ENCODE measurements around the gene CMTM4. TPM values are rescaled to one million over a fixed set of nuclear protein-coding genes. Genes with fewer than 3 reads are reported as not detected.
"Not testable (repeated sequence)": the region's sequence is repeated elsewhere in the genome, so short reads cannot be mapped to it uniquely, and the experiment has no call there.

The CMTM4 gene
- total RNA-seq, 1 experiment from 2014 or later, result 23.4 TPM

DNA sequence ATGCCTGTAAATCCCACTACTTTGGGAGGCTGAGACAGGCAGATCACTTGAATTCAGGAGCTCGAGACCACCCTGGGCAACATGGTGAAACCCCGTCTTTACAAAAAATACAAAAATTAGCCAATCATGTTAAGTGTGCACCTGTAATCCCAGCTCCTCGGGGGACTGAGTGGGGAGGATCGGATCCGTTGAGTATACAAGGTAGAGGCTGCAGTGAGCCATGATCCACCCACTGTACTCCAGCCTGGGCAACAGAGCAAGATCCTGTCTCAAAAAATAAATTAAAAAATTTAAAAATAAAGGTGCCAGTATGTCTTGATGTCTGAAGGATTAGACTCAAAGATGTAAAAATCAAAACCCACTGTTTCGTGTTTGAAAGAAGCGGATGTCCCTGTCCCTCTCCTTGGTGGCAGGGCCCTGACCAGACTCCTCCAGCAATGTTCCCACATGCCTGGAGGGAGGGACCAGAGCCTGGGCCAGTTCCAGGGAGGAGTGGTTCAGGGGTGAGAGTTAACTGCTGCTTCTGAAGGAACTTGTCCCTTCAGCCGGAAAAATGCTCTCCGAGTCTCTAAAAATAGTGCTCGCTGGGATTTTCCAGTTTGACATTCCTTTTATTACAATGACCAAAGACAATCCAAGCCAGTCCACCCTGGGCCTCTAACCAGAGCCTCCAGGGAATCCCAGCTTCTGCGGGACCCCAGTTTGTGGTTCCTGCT is 9.4 kb upstream of the CMTM4 start:
- DNase-seq (ENCODE audit: low spot score), result no peak

DNA sequence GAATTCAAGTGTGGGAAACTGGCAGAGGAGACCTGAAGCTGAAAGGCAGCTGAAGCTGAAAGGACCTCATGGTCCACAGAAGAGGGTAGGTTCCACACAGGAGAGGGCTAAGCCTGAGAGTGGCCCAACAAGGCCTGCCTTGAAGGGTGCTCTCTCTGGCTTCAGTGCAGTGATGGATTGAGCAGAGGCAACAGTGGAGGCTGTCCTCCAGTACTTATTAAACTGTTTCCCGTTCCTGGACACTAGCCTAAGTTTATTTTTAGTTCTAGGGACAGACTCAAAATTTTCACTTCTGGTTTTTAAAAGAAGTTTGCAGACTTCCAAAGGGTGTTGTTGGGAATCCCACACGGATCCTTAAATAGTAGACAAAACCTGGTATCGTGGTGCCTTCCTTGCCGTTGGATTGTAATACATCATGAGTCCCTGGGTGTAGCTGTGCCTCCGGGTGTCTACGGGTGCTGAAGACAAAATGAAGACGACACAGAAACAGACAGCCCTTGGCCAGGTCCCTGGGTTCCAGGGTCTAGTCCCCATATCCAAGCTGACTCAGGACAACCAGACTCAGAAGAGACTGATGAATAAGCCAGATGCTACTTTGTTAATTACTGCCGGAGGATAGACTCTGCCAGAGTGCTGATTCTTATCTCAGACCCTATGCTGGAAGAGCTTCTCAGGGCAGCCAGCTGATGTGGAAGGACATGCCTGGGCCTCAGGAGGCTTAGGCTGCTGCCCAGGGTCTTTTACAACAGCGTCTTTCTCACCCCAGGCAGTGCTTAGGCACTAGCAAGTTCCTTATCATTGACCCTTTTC is 7.1 kb upstream of the CMTM4 start:
- DNase-seq (ENCODE audit: low spot score), result no peak

DNA sequence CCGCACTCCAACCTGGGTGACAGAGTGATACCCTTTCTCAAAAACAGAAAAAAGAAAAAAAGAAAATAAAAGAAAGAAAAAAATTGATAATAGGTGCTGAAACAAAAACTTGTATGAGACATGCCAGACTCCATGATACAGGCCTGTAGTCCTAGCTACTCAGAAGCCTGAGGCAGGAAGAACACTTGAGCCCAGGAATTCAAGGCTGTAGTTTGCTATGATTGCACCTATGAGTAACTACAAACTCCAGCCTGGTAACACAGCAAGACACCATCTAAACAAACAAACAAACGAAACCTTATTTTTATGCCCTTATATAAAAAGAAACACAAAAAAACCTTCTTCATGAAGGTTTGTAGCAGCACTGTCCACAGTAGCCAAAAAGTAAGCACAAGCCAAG is 5.0 kb upstream of the CMTM4 start:
- no peak for DNase-seq (ENCODE audit: low spot score)

GRCh38 chr16:66701026-66701425 is 4.5 kb upstream of the CMTM4 start:
- no peak for DNase-seq (ENCODE audit: low spot score)

- DNase-seq (ENCODE audit: low spot score), result no peak
These were observed 3.4 kb upstream of the CMTM4 start for GRCh38 chr16:66699898-66700297.

DNA sequence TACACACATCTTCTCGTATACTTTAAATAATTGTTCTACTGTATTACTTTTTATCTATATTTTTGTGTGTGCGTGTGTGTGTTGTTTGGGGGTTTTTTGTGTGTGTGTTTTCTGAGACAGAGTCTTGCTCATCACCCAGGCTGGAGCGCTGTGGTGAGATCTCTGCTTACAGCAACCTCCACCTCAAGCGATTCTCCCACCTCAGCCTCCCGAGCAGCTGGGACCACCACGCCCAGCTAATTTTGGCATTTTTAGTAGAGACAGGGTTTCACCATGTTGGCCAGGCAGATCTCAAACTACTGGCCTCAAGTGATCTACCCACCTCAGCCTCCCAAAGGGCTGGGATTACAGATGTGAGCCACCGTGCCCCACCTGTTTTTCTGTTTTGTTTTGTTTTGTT is 1.5 kb upstream of the CMTM4 start:
- no peak for DNase-seq (ENCODE audit: low spot score)

DNA sequence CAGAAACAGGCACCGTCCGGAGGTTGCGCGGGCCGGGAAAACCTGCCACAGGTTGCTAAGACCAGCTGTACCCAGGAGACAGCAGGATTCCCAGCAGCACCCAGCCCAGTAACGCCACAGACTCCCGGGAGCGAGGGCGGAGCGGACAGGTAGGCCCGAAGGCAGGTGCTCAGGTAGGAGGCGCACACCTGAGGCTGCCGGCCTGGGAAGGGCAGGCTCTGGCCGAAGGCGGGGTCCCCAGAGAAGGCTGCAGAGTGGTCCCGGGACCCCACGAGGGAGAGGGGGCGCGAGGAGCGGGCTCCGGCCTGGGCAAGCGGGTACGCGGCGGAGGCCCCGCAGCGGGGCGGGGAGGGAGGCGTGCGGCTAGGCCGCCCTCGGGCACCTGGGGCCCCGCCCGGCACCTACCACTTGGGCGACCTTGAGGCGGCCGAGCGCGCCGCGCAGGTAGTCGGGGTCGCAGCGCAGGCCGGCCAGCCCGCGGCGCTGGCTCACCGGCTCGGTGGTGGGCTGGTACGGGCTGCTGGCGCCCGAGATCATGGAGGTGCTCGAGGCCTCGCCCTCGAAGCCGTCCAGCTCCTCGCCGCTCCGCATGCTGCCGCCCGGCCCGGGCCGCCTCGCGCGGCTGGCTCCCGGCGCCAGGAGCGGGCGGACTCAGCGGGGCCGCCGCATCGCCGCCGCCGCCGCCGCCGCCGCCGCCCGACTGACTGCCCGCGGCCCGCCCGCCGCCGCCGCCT is 441 bp downstream of the CMTM4 start:
- DNase-seq (ENCODE audit: low spot score), result no peak

DNA sequence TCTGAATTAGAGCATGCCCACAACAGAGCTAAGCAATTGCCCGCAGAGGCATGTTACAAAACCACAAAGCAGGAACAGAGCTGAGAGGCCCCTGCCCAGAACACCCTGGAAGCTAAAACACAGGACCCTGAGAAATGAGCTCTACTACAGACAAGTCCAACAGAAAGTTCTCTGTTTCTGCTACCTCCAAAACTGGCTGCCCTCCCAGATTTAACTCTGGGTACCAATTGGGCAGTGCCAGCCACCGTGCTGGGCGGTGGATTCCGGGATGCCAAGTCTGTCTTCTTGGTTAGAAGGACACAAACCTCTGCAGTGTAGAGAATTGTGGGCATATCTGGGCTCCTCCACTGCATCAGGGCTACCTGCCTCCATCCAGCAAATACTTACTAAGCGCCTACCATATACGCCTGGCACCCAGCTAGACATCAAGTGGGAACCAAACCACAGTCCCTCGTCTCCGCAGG is 1.0 kb downstream of the CMTM4 start:
- no peak for DNase-seq (ENCODE audit: low spot score)

GRCh38 chr16:66693149-66693548 is 3.4 kb downstream of the CMTM4 start:
- DNase-seq (ENCODE audit: low spot score), result no peak

DNA sequence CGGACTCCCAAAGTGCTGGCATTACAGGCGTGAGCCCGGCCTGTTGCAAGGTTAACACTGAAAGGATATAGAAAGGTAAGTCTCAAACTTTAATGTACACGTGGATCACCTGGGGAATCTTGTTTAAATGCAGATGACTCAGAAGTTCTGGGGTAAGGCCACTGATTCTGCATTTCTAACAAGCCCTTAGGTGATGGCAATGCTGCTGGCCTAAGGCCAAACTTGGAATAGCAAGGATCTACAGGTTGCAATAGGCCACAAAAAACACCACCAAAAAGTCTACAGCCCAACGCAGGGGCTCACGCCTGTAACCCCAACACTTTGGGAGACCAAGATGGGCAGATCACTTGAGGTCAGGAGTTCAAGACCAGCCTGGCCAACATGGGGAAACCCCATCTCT is 4.2 kb downstream of the CMTM4 start:
- no peak for DNase-seq (ENCODE audit: low spot score)

DNA sequence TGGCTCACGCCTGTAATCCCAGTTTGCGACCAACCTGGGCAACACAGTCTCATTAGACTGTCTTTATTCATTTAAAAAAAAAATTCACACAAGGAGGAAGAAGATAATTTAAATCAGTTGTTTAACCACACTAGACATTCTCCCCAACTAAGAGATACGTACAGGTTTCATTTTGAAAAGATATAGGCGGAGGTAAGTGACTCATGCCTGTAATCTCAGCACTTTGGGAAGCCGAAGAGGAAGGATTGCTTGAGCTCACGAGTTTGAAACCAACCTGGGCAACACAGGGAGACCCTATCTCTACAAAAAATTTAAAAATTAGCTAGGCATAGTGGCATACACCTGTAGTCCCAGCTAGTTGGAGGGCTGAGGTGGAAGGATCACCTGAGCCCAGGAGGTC is 5.3 kb downstream of the CMTM4 start:
- no peak for DNase-seq (ENCODE audit: low spot score)

DNA sequence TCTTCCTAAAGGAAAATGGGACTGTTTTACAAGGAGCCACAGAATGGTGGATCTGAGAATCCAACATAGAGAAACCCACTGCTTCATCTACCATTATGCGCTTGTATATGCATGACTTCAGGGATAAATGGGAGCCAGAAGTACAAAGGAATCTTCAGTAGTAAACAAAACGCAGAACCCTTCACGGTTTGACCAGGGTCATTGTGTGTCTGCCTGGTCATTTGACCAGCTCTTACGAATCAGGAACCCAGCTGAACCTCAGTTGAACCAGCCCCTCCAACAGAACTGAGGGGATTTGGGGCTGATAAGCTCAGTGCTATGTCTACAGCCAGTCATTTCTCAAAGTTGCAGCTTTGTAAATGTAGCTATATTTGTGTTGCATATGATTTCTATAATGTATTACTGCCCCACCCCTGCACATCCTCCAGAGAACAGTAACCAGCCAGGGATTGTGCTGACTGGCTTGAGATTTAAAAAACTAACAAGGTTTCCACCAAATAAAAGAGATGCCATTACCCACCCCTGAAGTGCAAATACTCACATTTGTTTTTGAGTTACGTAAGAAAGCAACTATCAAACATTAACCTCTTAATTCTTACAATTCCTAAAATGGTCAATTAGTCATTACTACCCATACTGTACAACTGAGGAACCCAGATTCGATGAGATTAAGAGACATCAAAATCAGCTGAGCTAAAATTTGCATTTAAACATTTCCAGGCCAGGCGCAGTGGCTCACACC is 6.3 kb downstream of the CMTM4 start:
- no peak for DNase-seq (ENCODE audit: low spot score)

DNA sequence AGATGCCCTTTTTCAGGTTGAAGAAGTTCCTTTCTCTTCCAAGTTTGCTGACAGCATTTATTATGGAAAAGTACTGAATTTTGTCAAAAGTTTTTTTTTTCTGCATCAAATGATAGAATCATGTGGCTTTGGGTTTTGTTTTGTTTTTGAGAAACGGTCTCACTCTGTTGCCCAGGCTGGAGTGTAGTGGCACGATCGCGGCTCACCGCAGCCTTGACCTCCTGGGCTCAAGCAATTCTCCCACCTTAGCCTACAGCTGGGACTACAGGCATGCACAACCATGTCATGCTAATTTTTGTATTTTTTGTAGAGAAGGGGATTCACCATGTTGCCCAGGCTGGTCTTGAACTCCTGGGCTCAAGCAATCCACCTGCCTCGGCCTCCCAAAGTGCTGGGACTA is 7.3 kb downstream of the CMTM4 start:
- DNase-seq (ENCODE audit: low spot score), result no peak

DNA sequence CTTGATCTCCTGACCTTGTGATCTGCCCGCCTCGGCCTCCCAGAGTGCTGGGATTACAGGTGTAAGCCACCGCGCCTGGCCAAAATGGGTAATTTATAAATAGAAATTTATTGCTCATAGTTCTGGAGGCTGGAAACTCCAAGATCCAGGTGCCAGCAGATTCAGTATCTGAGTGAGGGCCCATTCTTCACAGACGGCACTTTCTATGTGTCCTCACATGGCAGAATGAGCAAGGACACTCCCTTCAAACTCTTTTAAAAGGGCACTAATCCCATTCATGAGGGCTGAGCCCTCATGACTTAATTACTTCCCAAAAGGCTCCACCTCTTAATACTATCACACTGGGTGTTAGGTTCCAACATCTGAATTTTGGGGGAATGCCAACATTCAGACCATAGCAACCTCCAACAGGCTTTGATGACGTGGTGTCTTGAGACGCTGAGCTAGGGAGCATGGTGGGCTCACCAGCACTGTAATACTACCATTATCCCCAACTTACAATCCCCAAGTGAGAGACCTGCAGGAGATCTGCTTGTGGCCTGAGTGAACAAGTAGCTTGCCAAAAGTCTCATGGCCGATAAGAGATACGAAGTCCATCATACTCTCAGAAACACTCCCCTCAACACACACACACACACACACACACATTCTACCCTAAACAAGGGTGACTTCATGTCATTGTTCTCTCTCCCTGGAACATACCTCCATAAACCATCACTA is 8.5 kb downstream of the CMTM4 start:
- DNase-seq (ENCODE audit: low spot score), result no peak

- DNase-seq (ENCODE audit: low spot score), result not testable (repeated sequence)
These were observed 10.9 kb downstream of the CMTM4 start for GRCh38 chr16:66685501-66686115.

- DNase-seq (ENCODE audit: low spot score), result no peak
These were observed 14.3 kb downstream of the CMTM4 start for GRCh38 chr16:66682271-66682670.

- DNase-seq (ENCODE audit: low spot score), result no peak
These were observed 14.9 kb downstream of the CMTM4 start for GRCh38 chr16:66681676-66682075.

DNA sequence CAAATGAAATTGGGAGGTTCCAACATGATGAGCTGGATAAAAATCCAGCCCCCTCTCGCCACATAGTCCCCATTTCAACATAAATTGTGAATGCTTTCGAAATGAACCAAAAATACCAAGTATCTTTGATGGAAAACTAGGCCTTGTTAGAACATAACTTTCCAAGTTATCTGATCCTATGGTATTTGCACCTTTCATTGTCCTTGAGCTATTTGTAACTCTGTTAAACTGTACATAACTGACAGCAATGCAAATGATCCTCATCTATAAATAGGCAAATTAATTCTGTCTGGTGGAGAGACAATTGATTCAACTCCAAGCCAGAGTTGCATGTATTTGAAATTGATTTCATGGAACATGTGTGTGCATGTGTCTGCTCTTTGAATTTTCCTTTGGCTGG is 18.2 kb downstream of the CMTM4 start:
- no peak for DNase-seq (ENCODE audit: low spot score)

DNA sequence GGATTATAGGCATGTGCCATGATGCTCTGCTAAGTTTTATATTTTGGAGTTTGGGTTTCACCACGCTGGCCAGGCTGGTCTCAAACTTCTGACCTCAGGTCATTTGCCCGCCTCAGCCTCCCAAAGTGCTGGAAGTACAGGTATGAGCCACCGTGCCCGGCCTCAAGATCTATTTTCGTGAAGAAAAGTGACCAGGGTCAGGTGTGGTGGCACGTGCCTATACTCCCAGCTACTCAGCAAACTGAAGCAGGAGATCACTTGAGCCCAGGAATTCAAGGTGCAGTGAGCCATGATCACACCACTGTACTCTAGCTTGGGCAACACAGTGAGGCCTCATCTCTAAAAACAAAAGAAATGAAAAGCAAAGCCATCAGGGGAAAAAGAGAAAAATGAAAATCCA is 18.7 kb downstream of the CMTM4 start:
- DNase-seq (ENCODE audit: low spot score), result no peak

GRCh38 chr16:66677179-66677578 is 19.4 kb downstream of the CMTM4 start:
- DNase-seq (ENCODE audit: low spot score), result no peak

DNA sequence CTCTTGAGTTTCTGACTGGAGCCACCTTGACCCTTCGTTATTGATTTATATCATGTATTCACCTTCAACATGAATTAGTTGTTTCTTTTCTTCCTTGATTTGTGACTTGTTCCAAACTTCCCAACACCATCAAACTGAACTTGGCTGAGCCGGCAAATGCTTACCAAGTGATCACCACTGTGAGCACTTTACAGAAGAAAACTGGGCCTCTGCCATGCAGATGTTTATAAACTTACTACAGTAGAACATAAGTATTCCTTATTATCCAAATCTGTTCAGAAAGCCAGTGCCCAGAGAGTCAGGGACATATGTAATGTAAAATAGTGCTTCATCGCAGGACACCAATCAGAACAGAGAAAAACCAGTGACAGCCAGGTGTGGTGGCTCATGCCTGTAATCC is 19.9 kb downstream of the CMTM4 start:
- DNase-seq (ENCODE audit: low spot score), result no peak
